ENCODE measurements around the gene PATJ.
"Not testable (repeated sequence)": the region's sequence is repeated elsewhere in the genome, so short reads cannot be mapped to it uniquely, and the experiment has no call there.

PATJ gene

GRCh38 chr1:61956016-61956645 is 213.9 kb downstream of the PATJ start:
- H3K36me3 ChIP-seq (ENCODE audit: insufficient read depth, low read length): no peaks in the 10 kb centered on the region
- DNase-seq (ENCODE audit: low read depth, low spot score): no peak
- H3K4me3 ChIP-seq: no peak overlapping the region
- H3K27ac ChIP-seq: no peak overlapping the region
- no peak overlapping the region for H3K9ac ChIP-seq (ENCODE audit: insufficient read length)
- TF ChIP-seq EZH2 (IDR thresholded peaks at IDR 0.05) (no peak), FOXP2 (optimal IDR thresholded peaks at IDR 0.05; ENCODE audit: control extremely low read depth, extremely low read length, insufficient read depth) (no peak), POLR2AphosphoS5 (IDR thresholded peaks at IDR 0.05; ENCODE audit: borderline replicate concordance, low read depth, low read length) (no peak)
- no peaks in the 10 kb centered on the region for H3K9me3 ChIP-seq (ENCODE audit: low read depth, low read length)

GRCh38 chr1:61956784-61957183 is 214.5 kb downstream of the PATJ start:
- Histone ChIP-seq H3K9me3 (ENCODE audit: low read depth, low read length) (no peaks in the 10 kb centered on the region), H3K4me3 (no peak overlapping the region), H3K36me3 (ENCODE audit: insufficient read depth, low read length) (no peaks in the 10 kb centered on the region), H3K27ac (no peak overlapping the region), H3K9ac (ENCODE audit: insufficient read length) (no peak overlapping the region)
- DNase-seq (ENCODE audit: low read depth, low spot score): no peak
- TF ChIP-seq EZH2 (IDR thresholded peaks at IDR 0.05): no peak
- no peak for TF ChIP-seq POLR2AphosphoS5 (IDR thresholded peaks at IDR 0.05; ENCODE audit: borderline replicate concordance, low read depth, low read length)
- TF ChIP-seq FOXP2 (optimal IDR thresholded peaks at IDR 0.05; ENCODE audit: control extremely low read depth, extremely low read length, insufficient read depth): no peak

GRCh38 chr1:61961009-61961408 is 218.7 kb downstream of the PATJ start:
- Histone ChIP-seq H3K9ac (ENCODE audit: insufficient read length) (no peak overlapping the region), H3K36me3 (ENCODE audit: insufficient read depth, low read length) (no peaks in the 10 kb centered on the region), H3K27ac (no peak overlapping the region), H3K9me3 (ENCODE audit: low read depth, low read length) (no peaks in the 10 kb centered on the region), H3K4me3 (no peak overlapping the region)
- no peak for DNase-seq (ENCODE audit: low read depth, low spot score)
- TF ChIP-seq EZH2 (IDR thresholded peaks at IDR 0.05): no peak
- no peak for TF ChIP-seq FOXP2 (optimal IDR thresholded peaks at IDR 0.05; ENCODE audit: control extremely low read depth, extremely low read length, insufficient read depth)
- TF ChIP-seq POLR2AphosphoS5 (IDR thresholded peaks at IDR 0.05; ENCODE audit: borderline replicate concordance, low read depth, low read length): no peak

- no peaks in the 10 kb centered on the region for H3K9me3 ChIP-seq (ENCODE audit: low read depth, low read length)
- no peaks in the 10 kb centered on the region for H3K36me3 ChIP-seq (ENCODE audit: insufficient read depth, low read length)
- no peak overlapping the region for H3K4me3 ChIP-seq
- H3K27ac ChIP-seq: no peak overlapping the region
- DNase-seq (ENCODE audit: low read depth, low spot score): no peak
- H3K9ac ChIP-seq (ENCODE audit: insufficient read length): no peak overlapping the region
- TF ChIP-seq POLR2AphosphoS5 (IDR thresholded peaks at IDR 0.05; ENCODE audit: borderline replicate concordance, low read depth, low read length) (no peak), FOXP2 (optimal IDR thresholded peaks at IDR 0.05; ENCODE audit: control extremely low read depth, extremely low read length, insufficient read depth) (no peak), EZH2 (IDR thresholded peaks at IDR 0.05) (no peak)
Observed at GRCh38 chr1:61962631-61963030, 220.4 kb downstream of the PATJ start.

GRCh38 chr1:61966450-61967225 is 224.4 kb downstream of the PATJ start:
- not testable (repeated sequence) for H3K4me3 ChIP-seq; H3K27ac ChIP-seq; H3K9me3 ChIP-seq (ENCODE audit: low read depth, low read length); H3K9ac ChIP-seq (ENCODE audit: insufficient read length); H3K36me3 ChIP-seq (ENCODE audit: insufficient read depth, low read length); DNase-seq (ENCODE audit: low read depth, low spot score)

- H3K9me3 ChIP-seq (ENCODE audit: low read depth, low read length): no peaks in the 10 kb centered on the region; the same call in 1 of the 2 replicates
- no peak overlapping the region for H3K4me3 ChIP-seq
- no peak overlapping the region for H3K27ac ChIP-seq
- no peak for DNase-seq (ENCODE audit: low read depth, low spot score)
- no peak for TF ChIP-seq EZH2 (IDR thresholded peaks at IDR 0.05)
- no peak for TF ChIP-seq POLR2AphosphoS5 (IDR thresholded peaks at IDR 0.05; ENCODE audit: borderline replicate concordance, low read depth, low read length)
- TF ChIP-seq FOXP2 (optimal IDR thresholded peaks at IDR 0.05; ENCODE audit: control extremely low read depth, extremely low read length, insufficient read depth): no peak
- no peaks in the 10 kb centered on the region for H3K36me3 ChIP-seq (ENCODE audit: insufficient read depth, low read length)
- H3K9ac ChIP-seq (ENCODE audit: insufficient read length): no peak overlapping the region
Observed at GRCh38 chr1:61967750-61968149, 225.5 kb downstream of the PATJ start.

- Histone ChIP-seq H3K27ac (no peak overlapping the region), H3K4me3 (no peak overlapping the region), H3K9me3 (ENCODE audit: low read depth, low read length) (no peaks in the 10 kb centered on the region; the same call in 1 of the 2 replicates), H3K36me3 (ENCODE audit: insufficient read depth, low read length) (no peaks in the 10 kb centered on the region), H3K9ac (ENCODE audit: insufficient read length) (no peak overlapping the region)
- no peak for TF ChIP-seq EZH2 (IDR thresholded peaks at IDR 0.05)
- TF ChIP-seq FOXP2 (optimal IDR thresholded peaks at IDR 0.05; ENCODE audit: control extremely low read depth, extremely low read length, insufficient read depth): no peak
- no peak for TF ChIP-seq POLR2AphosphoS5 (IDR thresholded peaks at IDR 0.05; ENCODE audit: borderline replicate concordance, low read depth, low read length)
- no peak for DNase-seq (ENCODE audit: low read depth, low spot score)
Observed at GRCh38 chr1:61968869-61969268, 226.6 kb downstream of the PATJ start.

- H3K9me3 ChIP-seq (ENCODE audit: low read depth, low read length): no peaks in the 10 kb centered on the region; the same call in 1 of the 2 replicates
- no peak overlapping the region for H3K9ac ChIP-seq (ENCODE audit: insufficient read length)
- H3K4me3 ChIP-seq: no peak overlapping the region
- TF ChIP-seq EZH2 (IDR thresholded peaks at IDR 0.05): no peak
- no peak for DNase-seq (ENCODE audit: low read depth, low spot score)
- no peak overlapping the region for H3K27ac ChIP-seq
- H3K36me3 ChIP-seq (ENCODE audit: insufficient read depth, low read length): no peaks in the 10 kb centered on the region
Observed at GRCh38 chr1:61973100-61973837, 231.0 kb downstream of the PATJ start.
